Measurements from ENCODE around the gene ASIC4. TPM values are rescaled to one million over a fixed set of nuclear protein-coding genes. Genes with fewer than 3 reads are reported as not detected.

The ASIC4 gene
- total and polyA plus RNA-seq, 2 experiments from 2014 or later, result 0.13 to 3.6 TPM

GRCh38 chr2:219519526-219519916 lies 5.2 kb downstream of the ASIC4 start:
- Histone ChIP-seq H3K79me2 (replicated peaks; ENCODE audit: insufficient read depth) (no peaks in the 10 kb centered on the region), H3K4me3 (no peak overlapping the region), H3K27me3 (ENCODE audit: insufficient read depth) (peaks cover 44% of the 10 kb centered on the region), H3F3A (replicated peaks; ENCODE audit: low read depth) (peaks cover 20% of the 10 kb centered on the region), H3K36me3 (ENCODE audit: insufficient read depth) (no peaks in the 10 kb centered on the region), H3K4me2 (no peak overlapping the region), H3K9me2 (ENCODE audit: insufficient read depth) (no peaks in the 10 kb centered on the region), H3K4me1 (ENCODE audit: insufficient read depth) (peaks cover 23% of the 10 kb centered on the region), H3K27ac (ENCODE audit: low read depth) (no peak overlapping the region), H4K20me1 (replicated peaks; ENCODE audit: insufficient read depth) (no peaks in the 10 kb centered on the region), H2AFZ (no peak overlapping the region)
- H3K9me3 Mint-ChIP-seq, result no peaks in the 10 kb centered on the region
- no peaks in the 10 kb centered on the region for H3K36me3 Mint-ChIP-seq (ENCODE audit: low read depth)
- H3K4me3 Mint-ChIP-seq, result no peak overlapping the region; the same call in 2 of the 3 replicates
- H3K27me3 Mint-ChIP-seq (ENCODE audit: insufficient read depth, low read depth, poor library complexity), result peaks cover 35% of the 10 kb centered on the region
- DNase-seq (ENCODE audit: low spot score), result no peak
- no peak for TF ChIP-seq ZNF331 (CRISPR knock-in tag; IDR thresholded peaks at IDR 0.05; ENCODE audit: low read depth)
- TF ChIP-seq, protein P1, sequence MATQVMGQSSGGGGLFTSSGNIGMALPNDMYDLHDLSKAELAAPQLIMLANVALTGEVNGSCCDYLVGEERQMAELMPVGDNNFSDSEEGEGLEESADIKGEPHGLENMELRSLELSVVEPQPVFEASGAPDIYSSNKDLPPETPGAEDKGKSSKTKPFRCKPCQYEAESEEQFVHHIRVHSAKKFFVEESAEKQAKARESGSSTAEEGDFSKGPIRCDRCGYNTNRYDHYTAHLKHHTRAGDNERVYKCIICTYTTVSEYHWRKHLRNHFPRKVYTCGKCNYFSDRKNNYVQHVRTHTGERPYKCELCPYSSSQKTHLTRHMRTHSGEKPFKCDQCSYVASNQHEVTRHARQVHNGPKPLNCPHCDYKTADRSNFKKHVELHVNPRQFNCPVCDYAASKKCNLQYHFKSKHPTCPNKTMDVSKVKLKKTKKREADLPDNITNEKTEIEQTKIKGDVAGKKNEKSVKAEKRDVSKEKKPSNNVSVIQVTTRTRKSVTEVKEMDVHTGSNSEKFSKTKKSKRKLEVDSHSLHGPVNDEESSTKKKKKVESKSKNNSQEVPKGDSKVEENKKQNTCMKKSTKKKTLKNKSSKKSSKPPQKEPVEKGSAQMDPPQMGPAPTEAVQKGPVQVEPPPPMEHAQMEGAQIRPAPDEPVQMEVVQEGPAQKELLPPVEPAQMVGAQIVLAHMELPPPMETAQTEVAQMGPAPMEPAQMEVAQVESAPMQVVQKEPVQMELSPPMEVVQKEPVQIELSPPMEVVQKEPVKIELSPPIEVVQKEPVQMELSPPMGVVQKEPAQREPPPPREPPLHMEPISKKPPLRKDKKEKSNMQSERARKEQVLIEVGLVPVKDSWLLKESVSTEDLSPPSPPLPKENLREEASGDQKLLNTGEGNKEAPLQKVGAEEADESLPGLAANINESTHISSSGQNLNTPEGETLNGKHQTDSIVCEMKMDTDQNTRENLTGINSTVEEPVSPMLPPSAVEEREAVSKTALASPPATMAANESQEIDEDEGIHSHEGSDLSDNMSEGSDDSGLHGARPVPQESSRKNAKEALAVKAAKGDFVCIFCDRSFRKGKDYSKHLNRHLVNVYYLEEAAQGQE (IDR thresholded peaks at IDR 0.05; ENCODE audit: unreplicated experiment), result no peak
- no peak for TF ChIP-seq JUNB (IDR thresholded peaks at IDR 0.05; ENCODE audit: unreplicated experiment)
- ATAC-seq, result no peak
- no peak overlapping the region for H3K27ac Mint-ChIP-seq
- H3K4me1 Mint-ChIP-seq, result peaks cover 66% of the 10 kb centered on the region

DNA sequence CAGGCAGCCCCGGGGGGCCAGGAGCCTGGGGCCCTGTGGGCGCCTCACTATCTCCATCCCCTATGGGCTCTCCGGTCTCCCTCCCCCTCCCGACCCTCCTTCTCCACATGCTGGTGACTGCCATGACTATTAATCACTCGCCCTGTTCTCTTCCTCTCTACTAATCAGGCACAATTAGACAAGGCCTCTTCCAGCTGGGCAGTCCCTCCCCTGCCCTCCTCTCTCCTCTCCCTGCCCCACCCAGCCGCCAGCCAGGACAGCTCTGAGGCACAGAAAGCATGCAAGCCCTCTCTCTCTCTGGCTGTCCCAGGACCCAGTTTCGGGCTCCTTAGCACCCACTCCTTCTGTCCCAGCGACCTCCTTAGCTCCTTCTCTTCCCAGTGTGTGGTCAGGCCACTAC lies 5.8 kb downstream of the ASIC4 start:
- H3K4me3 ChIP-seq, result no peak overlapping the region
- peaks cover 23% of the 10 kb centered on the region for H3K4me1 ChIP-seq (ENCODE audit: insufficient read depth)
- H3K27ac Mint-ChIP-seq, result no peak overlapping the region
- ATAC-seq (no peak), DNase-seq (ENCODE audit: low spot score) (no peak)
- no peaks in the 10 kb centered on the region for H3K9me3 Mint-ChIP-seq
- no peaks in the 10 kb centered on the region for H3K79me2 ChIP-seq (replicated peaks; ENCODE audit: insufficient read depth)
- H3K4me1 Mint-ChIP-seq, result peaks cover 67% of the 10 kb centered on the region
- H3K36me3 Mint-ChIP-seq (ENCODE audit: low read depth), result no peaks in the 10 kb centered on the region; the same call in 2 of the 3 replicates
- no peak overlapping the region for H3K4me2 ChIP-seq
- no peaks in the 10 kb centered on the region for H4K20me1 ChIP-seq (replicated peaks; ENCODE audit: insufficient read depth)
- H3K27me3 ChIP-seq (ENCODE audit: insufficient read depth), result peaks cover 39% of the 10 kb centered on the region
- H3K27ac ChIP-seq (ENCODE audit: low read depth), result no peak overlapping the region
- no peak overlapping the region for H3K4me3 Mint-ChIP-seq
- no peaks in the 10 kb centered on the region for H3K36me3 ChIP-seq (ENCODE audit: insufficient read depth)
- peaks cover 22% of the 10 kb centered on the region for H3F3A ChIP-seq (replicated peaks; ENCODE audit: low read depth)
- no peak overlapping the region for H2AFZ ChIP-seq
- peaks cover 32% of the 10 kb centered on the region for H3K27me3 Mint-ChIP-seq (ENCODE audit: insufficient read depth, low read depth, poor library complexity)
- H3K9me2 ChIP-seq (ENCODE audit: insufficient read depth), result no peaks in the 10 kb centered on the region
- TF ChIP-seq EZH2 (IDR thresholded peaks at IDR 0.05; ENCODE audit: low read depth, unreplicated experiment), result no peak
- no peak for TF ChIP-seq ZNF462 (CRISPR knock-in tag; IDR thresholded peaks at IDR 0.05)
- TF ChIP-seq NANOG (IDR thresholded peaks at IDR 0.05; ENCODE audit: borderline replicate concordance), result no peak
- no peak for TF ChIP-seq STAT1 (IDR thresholded peaks at IDR 0.05; ENCODE audit: unreplicated experiment)
- TF ChIP-seq EZH2phosphoT487 (IDR thresholded peaks at IDR 0.05; ENCODE audit: unreplicated experiment), result no peak
- no peak for TF ChIP-seq JUNB (IDR thresholded peaks at IDR 0.05; ENCODE audit: unreplicated experiment)
- TF ChIP-seq ZNF331 (CRISPR knock-in tag; IDR thresholded peaks at IDR 0.05; ENCODE audit: low read depth), result no peak
- no peak for TF ChIP-seq CREB1 (CRISPR knock-in tag; IDR thresholded peaks at IDR 0.05; ENCODE audit: low read depth)
- no peak for TF ChIP-seq POLR2AphosphoS5 (IDR thresholded peaks at IDR 0.05; ENCODE audit: low read depth)
- TF ChIP-seq, protein P2, sequence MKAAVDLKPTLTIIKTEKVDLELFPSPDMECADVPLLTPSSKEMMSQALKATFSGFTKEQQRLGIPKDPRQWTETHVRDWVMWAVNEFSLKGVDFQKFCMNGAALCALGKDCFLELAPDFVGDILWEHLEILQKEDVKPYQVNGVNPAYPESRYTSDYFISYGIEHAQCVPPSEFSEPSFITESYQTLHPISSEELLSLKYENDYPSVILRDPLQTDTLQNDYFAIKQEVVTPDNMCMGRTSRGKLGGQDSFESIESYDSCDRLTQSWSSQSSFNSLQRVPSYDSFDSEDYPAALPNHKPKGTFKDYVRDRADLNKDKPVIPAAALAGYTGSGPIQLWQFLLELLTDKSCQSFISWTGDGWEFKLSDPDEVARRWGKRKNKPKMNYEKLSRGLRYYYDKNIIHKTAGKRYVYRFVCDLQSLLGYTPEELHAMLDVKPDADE (IDR thresholded peaks at IDR 0.05), result no peak
